Forelimb muscle (tissue), 1 donor: ENCODE results near the gene TPSG1. TPM values are rescaled to one million over a fixed set of nuclear protein-coding genes. Genes with fewer than 3 reads are reported as not detected.
A peak's percentile ranks its signal among the peaks of the same experiment; 100 is the strongest.
"Not testable (repeated sequence)": the region's sequence is repeated elsewhere in the genome, so short reads cannot be mapped to it uniquely, and the experiment has no call there.

ENCODE experiments used
- DNase-seq: peaks from one replicate; pipeline ENCODE4 v3.0.0-alpha.2; 2013; ENCODE audit warnings: low read depth
- polyA plus RNA-seq: library from polyadenylated mRNA; unstranded; fragments of 120-200 nt; gene quantifications from one replicate; pipeline ENCODE4 v1.2.1, GENCODE V29; 2013; ENCODE audit not compliant: insufficient read length

The TPSG1 gene
- polyA plus RNA-seq, 1 donor = 1.4 TPM

- no peak for DNase-seq
These were observed 29.7 kb downstream of the TPSG1 start for GRCh38 chr16:1195393-1195666.

DNA sequence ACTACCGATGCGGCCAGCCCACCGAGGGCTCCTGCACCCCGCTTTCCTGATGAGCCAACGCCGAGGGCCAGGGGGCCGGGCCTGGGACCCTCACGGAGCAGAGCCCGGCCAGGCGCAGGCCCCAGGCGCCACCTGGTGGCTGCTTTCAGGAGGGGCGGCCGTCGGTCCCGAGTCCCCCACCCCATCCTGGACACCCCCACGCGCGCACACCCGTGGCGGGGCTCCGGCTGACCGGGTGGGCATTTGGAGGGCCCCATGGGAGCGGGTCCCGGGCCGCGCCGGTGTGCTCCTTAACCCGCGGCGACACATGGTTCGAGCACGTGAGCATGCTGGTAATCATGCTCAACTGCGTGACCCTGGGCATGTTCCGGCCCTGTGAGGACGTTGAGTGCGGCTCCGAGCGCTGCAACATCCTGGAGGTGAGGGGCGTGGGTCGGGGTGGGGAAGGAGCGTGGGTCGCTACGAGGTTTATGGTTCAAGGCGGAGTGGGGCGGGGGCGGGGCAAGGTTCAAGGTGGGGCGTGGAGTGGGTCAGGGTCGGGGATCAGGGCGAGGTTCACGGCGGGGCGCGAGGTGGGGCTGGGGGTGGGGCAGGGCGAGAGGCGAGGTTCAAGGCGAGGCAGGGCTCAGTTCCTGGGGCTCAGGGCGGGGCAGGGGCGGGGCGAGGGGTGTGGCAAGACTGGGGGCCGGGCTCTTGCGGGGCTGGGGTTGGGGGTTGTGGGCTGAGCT lies 30.2 kb downstream of the TPSG1 start:
- DNase-seq = no peak

DNA sequence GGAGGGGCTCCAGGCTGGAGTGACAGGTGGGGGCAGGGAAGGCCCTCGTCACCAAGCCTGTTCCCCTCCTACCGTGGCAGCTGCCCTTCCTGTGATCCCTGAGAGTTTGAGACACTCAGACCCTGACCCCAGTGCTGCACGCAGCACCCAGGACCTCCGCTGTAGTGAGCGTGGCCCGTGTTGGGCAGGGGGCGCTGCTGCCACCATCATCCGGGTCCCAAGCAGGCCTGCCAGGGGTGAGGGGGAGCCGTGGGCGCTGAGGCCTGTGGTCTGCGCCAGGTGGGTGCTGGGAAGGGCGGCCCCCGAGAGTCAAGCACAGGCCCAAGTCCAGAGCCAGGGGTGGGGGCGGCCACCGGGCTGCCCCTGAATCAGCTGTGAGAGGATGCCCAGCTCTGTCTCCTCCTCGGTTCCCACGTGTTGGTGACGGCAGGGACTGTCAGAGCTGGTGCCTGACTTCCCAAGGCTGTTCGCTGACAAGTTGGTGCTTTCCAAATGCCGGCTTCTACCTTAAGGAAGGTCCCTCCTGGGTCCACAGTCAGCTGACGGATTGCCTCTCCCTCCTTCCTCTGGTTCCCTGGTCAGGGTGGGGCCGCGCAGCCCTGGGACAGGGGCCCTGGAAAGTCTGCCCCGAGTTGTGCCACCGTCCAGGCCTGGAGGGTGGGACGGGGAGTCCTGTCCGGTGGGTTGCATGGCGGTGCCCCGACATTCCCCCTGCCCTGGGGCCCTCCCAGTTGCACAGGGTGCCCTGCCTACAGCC lies 31.1 kb downstream of the TPSG1 start:
- DNase-seq = no peak

DNA sequence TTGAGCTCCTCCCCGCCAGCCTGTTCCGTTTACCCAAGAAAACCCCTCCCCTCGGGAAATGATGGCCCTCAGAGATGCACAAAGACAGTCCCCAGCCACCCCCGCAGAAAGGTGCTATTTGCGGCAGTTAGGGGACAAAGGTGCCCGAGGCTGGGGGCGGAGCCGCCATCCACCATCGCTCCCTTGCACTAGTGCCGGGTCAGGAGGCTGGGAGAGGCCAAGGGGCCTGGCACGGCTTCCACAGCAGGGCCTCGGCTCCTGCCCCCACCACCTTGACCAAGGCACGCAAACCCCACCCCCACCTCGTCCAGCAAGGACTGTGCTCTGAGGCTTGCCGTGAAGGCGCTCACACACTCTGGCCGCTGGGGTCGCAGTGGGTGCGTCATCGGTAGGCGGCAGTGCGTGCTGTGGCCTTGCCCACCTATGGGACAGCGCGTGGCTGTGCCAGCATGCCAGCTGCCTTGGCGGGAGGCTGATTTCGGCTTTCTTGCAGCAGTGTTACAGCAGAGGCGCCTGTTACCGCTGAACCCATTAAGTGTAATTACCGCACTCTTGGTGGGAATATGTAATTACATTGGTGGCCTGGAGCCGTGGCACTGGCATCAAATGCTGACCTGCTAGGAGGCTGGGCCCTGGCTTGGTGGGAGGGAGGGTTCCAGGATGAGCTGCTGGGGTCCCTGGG lies 31.8 kb downstream of the TPSG1 start:
- no peak for DNase-seq

DNA sequence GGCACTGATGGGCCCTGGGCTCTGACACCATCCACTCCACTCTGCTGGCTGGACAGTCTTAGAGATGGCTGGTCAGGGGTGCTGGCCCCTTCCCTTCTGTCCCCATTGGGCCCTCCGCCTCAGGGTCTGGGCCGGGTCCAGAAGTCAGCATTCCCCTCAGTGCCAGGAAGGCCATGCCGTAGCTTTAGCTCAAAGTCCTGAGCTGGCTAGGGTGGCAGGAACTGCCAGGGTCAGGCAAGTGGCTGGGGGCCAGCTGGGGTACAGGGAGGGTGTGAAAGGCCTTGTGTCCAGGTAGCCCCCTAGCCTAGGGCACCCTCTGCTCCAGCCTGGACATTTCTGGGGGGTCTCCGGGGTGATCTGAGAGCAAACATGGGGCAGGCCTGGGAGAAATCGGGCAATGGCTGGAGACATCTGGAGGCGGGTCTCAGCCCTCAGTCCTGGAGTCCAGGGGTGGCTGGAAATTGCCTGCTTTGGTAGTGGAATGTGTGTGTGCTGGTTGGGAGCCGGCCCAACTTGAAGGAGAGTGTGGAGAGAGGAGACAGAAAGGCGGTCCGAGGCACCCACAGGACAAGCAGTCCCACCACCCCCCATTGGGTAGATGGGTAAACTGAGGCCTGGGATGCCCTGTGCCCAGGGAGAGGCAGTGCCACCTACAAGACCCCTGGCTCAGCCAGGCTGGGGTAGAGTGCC lies 32.5 kb downstream of the TPSG1 start:
- no peak for DNase-seq

DNA sequence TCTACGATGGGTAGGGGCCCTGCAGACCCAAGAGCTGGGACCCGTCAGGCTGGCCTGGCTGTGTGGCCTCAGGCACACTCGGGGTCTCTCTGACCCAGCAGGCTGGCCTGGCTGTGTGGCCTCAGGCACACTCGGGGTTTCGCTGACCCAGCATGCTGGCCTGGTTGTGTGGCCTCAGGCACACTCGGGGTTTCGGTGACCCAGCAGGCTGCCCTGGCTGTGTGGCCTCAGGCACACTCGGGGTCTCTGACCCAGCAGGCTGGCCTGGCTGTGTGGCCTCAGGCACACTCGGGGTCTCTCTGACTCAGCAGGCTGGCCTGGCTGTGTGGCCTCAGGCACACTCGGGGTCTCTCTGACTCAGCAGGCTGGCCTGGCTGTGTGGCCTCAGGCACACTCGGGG lies 34.3 kb downstream of the TPSG1 start:
- not testable (repeated sequence) for DNase-seq

DNA sequence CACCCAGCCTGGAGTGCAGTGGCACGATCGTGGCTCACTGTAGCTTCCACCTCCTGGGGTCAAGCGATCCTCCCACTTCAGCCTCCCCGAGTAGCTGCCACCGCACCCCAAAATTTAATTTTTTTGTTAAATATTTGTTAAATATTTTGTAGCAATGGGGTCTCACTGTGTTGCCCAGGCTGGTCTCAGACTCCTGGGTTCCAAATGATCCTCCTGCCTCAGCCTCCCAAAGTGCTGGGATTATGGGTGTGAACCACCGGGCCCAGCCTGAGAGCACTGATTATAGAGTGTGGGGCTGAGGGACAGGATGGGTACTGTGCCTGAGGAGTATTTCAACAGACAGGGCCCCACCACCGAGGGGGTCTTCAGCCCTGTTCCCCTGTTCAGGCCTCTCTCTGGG lies 35.6 kb downstream of the TPSG1 start:
- DNase-seq = no peak

GRCh38 chr16:1188432-1189189 lies 36.5 kb downstream of the TPSG1 start:
- DNase-seq = peak; percentile 16

- not testable (repeated sequence) for DNase-seq
These were observed 39.4 kb downstream of the TPSG1 start for GRCh38 chr16:1185460-1186207.

GRCh38 chr16:1184980-1185379 lies 40.1 kb downstream of the TPSG1 start:
- no peak for DNase-seq

- no peak for DNase-seq
These were observed 40.8 kb downstream of the TPSG1 start for GRCh38 chr16:1184156-1184868.

GRCh38 chr16:1182950-1183907 lies 41.8 kb downstream of the TPSG1 start:
- DNase-seq = no peak

GRCh38 chr16:1182316-1182671 lies 42.8 kb downstream of the TPSG1 start:
- DNase-seq = no peak

- no peak for DNase-seq
These were observed 43.4 kb downstream of the TPSG1 start for GRCh38 chr16:1181404-1182315.

DNA sequence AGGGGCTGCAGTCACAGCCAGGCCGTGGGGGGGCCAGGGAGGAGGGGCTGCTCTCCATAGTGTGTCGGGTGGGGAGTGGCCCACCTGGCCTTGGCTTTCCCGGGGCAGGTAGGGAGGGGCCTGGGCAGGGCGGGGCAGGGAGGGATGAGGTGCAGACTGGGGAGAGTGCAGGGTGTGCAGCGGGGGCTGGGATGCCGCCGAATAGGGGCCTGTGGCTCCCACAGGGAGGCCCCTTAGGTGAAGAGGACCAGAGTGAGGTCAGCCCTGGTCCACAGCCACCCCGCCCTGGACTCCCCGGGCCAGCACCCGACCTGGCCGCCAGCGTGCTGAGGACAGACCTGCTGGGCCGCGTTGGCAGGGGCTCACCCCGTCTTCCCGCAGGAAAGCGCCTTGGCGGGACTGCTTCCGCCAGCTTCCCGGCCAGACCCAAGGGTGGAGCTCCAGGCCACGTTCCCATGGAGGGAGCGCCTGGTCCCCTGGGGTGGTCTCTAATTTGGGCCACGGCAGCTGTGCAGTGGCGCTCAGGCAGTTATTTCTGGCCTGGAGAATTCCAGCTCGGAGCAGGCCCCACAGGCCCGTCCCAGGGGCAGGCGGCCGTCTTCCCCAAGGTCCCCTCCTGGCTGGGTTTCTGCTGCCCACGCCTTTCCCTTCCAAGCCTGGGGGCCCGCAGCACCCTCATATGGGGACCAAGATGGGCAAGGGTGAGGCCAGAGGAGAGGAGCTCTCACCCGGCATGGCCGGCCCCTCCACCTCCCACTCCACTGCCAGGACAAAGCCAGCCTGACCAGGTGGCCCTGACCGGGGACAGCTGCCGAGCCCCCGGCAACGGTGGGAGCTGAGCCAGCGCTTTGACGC lies 44.3 kb downstream of the TPSG1 start:
- no peak for DNase-seq

DNA sequence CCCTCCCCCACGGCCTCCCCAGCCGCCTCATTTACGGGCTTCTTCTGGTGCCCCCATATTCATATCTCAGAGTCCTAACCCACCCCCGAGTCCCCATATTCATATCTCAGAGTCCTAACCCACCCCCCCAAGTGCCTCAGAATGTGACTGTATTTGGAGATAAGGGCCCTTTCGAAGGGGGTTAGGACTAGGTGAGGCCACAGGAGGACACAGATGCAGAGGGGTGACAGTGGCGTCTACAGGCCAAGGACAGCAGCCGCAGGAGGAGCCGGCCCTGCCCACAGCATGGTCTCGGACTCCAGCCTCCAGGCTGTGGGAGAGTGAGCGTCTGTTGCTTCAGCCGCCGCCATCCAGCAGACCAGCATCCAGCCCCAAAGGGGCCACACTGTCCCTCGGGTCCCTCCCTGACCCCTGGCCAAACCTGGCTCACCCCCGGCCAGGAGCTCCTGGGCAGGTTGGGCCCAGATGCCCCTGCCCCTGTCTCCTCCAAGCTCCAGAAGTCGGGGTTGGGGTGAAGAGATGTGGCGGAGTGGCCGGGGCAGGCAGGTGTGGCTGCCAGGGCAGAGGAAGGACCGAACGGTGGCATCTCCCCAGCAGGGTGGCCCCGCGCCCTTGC lies 46.7 kb downstream of the TPSG1 start:
- no peak for DNase-seq

DNA sequence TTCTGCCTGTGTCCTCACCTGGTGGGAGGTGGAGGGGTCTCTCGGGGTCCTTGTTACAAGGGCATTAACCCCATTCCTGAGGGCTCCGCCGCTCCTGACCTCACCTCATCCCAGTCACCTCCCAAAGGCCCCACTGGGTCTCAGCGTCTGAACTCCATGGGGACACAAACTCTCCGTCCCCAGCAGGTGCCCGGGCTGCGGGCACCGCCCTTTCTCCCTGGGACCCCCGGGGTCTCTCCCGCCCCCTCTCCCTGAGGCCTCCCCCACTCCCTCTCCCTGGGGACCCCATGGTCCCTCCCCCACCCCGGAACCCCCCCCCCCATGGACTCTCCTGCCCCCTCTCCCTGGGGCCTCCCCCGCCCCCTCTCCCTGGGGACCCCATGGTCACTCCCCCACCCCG lies 47.3 kb downstream of the TPSG1 start:
- DNase-seq = no peak
